DMS53 (cell line): Measurements from ENCODE around the gene SMIM36.
"Not testable (repeated sequence)": the region's sequence is repeated elsewhere in the genome, so short reads cannot be mapped to it uniquely, and the experiment has no call there.

Experiments
- DNase-seq: peaks from one replicate; lab custom pipeline; 2025; lab: John Stamatoyannopoulos, UW

The SMIM36 gene

DNA sequence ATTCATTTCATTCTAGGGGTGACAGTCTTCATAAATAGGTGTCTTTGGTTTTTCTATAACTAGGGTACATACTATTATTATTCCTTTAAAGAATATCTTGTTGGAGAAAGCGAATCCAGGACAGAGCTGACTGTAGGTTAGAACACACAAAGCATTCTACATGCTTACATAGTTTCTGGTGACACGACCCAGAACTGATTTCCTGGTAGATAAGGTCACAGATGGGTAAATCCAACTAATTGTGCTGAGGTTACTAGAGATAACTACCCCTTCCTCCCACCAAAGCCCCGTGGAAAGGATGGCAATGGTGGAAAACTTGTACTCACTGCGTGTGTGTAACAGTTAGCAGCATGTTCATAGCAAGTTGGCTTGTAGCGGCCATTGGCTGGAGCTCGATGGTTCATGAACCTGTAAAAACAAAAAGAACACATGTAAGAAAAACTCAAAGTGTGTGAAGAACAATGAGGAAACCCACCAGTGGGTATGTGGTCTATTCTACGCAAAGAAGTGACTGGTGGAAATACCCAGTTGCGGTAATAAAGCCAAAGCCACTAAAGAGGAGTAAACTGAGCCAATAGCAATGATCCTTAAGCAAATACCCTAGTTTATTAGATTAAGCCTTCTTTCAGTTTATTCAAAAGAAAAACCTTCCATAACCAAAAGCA, 97.3 kb downstream of the SMIM36 start:
- no peak for DNase-seq

DNA sequence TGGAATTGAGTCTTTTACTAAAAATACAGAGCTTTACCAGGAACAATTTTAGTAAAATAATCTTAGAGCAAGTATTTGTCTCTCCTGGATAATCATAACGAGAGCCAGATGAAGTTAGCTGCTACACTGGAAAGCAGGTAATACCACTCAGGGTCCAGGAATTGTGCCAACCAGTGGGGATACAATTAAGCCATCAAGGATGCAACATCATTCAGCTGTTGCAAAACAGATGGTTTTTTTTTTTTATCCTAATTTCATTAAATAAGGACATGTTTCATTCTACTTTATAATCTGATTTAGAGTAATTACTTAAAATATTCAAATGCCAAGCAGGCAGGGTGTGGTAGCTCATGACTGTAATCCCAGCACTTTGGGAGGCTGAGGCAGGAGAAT, 99.8 kb downstream of the SMIM36 start:
- DNase-seq, result no peak

DNA sequence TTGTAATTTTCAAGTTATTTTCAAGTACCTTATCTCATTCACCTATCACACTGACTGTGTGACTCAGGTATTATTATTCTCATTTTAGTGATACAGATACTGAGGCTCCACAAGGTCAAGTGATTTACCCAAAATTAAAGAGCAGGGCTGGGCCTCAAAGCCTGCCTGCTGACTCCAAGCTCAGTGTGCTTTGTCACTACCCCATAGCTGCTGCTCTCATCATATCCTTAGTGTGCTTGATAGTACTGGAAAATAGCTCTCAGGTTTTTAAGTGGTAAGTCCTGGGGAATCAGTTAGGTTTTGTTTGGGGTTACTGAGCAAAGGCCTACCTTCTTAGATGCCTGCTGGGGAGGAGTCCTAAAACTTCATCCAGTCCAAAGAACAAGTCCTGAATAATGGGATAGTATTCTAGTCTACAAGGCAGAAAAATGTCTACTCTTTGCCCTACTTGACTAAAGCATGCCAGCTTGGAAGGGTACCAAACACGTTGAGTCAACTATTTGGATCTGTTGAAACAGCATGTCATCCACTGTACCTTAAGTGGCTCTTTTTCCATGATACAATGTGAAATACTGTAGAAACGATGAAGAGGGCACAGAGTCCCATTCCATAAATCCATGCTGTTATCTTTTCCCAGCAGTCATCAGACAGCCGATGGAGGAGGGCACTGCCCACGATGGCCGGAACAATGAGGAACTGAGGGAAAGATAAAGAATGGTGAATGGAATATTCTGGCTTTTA, 100.4 kb downstream of the SMIM36 start:
- no peak for DNase-seq

DNA sequence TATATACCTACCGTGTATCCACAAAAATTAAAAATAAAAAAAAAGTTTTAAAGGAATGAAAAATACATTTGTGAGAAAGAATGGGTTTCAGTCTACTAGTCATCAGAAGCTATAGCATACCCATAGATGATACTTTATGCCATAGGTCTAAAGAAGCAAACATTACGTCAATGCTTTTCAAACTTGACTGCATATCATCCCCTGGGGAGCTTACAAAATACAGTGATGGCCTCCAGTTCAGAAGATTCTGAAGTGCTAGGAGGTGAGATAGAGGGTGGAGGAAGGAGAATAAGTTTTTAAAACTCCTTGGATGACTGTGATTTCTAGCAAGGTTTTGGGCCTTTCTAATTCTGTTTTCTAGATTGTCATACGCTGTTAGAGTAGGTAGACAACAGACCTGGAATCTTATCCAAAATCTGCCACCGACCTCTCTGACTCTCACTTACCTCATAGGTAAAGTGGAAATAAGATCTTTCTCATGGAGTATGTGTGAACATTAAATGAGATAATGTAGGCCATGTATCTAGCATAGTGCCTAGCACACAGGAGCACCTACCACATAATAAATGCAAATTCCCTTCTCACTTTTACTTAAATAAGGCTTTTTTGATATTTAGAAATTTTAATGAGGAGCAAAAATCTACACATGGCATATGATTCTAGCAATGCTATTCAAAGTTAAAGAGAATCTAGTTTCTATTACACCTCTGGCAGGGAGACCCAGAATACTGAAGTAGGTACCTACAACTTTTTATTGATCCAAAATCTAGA, 102.0 kb downstream of the SMIM36 start:
- DNase-seq, result no peak

DNA sequence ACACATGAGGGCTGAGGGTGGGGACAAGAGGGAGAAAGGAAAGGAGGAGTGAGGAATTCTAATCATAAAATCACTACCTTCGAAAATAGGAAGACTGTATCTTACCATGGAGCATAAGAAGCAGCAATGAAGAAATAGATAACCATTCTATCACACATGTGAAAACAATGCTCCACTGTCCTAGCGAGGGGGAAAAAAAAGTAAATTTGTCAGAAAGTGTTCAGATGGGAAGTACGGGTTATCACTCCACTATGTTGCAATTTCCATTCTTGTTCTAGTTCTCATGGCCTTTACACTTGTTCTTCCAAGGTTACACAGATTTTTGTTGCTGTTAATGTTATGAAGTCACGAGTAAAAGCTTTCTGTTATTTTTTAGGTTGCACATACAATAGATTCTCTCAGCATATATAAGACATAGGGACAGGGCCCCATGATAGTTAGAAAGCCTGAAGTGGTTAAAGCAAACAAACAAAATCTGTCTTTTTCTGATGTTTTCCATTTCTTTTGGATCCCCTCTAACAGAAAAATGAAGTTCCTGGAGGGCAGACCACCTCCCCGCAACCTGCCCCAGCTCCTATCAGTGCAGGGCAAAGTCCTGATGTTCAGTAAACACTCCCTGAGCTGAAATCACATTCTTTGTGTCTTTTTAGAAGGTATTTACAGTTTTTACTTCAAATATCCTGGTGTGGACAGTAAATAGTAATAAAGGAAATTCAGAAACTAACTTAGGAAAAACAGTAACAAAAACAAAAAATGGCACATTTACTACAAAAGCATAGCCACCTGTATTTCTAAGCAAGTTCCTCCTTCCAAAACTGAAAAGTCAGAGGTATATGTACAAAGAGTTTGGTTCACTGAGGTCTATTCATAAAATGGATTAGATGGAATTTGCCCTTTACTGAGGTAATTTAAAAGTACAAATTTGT, 103.3 kb downstream of the SMIM36 start:
- no peak for DNase-seq

DNA sequence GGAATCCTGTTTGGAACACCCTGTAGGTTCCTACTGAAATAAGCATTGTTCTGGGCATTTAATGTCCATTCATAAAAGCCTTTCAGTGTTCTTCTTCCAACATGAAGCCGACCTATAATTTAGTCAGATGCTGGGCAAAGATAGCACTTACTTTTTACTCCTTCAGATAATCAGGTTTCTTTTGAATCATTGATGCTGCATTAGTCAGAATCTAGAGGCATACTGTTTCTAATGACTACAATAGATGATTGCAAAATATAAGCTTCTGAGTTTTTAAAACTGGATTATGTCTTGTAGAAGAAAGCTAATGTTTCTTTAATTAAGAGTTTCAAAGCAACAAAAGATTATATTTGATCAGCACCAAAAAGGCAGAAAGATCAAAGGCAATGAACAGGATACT, 105.7 kb downstream of the SMIM36 start:
- DNase-seq, result no peak

DNA sequence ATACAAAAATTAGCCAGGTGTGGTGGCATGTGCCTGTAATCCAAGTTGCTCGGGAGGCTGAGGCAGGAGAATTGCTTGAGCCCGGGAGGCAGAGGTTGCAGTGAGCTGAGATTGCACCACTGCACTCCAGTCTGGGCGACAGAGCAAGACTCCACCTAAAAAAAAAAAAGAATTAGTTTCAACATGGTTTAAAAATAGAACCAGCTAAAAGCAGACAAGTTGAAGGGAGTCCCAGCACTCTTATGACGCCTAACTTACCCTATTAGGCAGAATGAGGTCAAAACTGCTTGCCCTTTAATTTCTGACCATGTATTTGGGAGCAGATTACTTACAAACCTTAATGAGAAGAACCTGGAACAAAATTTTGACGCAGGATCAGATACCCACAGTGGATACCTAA, 107.1 kb downstream of the SMIM36 start:
- not testable (repeated sequence) for DNase-seq

DNA sequence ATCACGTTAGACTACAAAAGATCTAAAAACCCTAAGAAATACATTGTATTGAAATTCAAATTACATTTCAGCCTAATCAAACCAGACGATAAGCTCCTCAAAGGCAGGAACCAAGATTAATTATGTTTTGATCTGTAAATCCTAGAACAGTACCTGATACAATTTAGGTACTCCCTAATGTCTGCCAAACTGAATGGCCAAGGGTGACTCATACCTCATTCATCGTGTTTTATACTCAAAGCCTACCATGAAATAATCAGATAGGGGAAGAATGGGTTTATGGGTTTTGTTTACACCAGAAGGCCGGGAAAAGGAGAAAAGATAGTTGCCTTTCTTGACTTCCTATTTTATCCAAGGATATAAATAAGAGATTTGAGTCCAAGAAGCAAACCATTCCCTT, 108.9 kb downstream of the SMIM36 start:
- no peak for DNase-seq
